Thyroid gland (tissue), 4 donors: ENCODE measurements around the gene BANP. TPM values are rescaled to one million over a fixed set of nuclear protein-coding genes. Genes with fewer than 3 reads are reported as not detected.

Experiments used
- DNase-seq, 2 donors: peaks; one replicate each; pipeline ENCODE4 v3.0.0-alpha.2; 2019
- H3K27ac ChIP-seq, 3 donors: fragments of 200-600 bp; sonication (generic); 1 replicate in 2 of 3; 2 replicates in 1 of 3; pipeline ENCODE4 v1.5.1; 2016 to 2019; ENCODE audit warnings: mild to moderate bottlenecking in 1 of 3, moderate library complexity in 1 of 3
- H3K27me3 ChIP-seq: fragments of 200-600 bp; sonication (generic); one replicate; pipeline ENCODE4 v1.5.1; 2019
- H3K36me3 ChIP-seq, 2 donors: fragments of 200-600 bp; sonication (generic); one replicate each; pipeline ENCODE4 v1.5.1; 2016 to 2019
- H3K4me1 ChIP-seq, 2 donors: fragments of 200-600 bp; sonication (generic); one replicate each; pipeline ENCODE4 v1.5.1; 2017 to 2019
- H3K4me3 ChIP-seq, 3 donors: fragments of 200-600 bp; sonication (generic); replicated peaks in 1 of 3; 1 replicate in 2 of 3; 2 replicates in 1 of 3; pipeline ENCODE4 v1.5.1; 2016; ENCODE audit warnings: mild to moderate bottlenecking in 1 of 3
- H3K9me3 ChIP-seq: fragments of 200-600 bp; sonication (generic); one replicate; pipeline ENCODE4 v1.5.1; 2017
- CTCF ChIP-seq, 6 experiments: fragments of 200-600 bp in 3 of 6; fragments of 450-650 bp in 3 of 6; sonication (generic) in 3 of 6; IDR thresholded peaks; one replicate each; pipeline ENCODE4 v1.5.1; 2016 to 2019; ENCODE audit warnings: antibody characterized with exemption in 6 of 6, mild to moderate bottlenecking in 2 of 6, inconsistent platforms in 1 of 6, moderate library complexity in 1 of 6
- POLR2A ChIP-seq, 2 donors: fragments of 450-650 bp; IDR thresholded peaks; one replicate each; pipeline ENCODE4 v1.6.1; 2017; ENCODE audit warnings: antibody characterized with exemption in 2 of 2, mild to moderate bottlenecking in 2 of 2, moderate library complexity in 1 of 2
- WGBS, 2 donors: methylation state at CpG; one replicate each; pipeline ENCODE4 v1.1.5; 2017; 5-methylcytosine and 5-hydroxymethylcytosine counted together
- intact Hi-C: fragments of 100-400 bp; cut with DNase I; formaldehyde crosslinking; loops from one replicate; pipeline ENCODE4 v1.15.1; 2023
- total RNA-seq, 4 donors: library from RNA; depleted of rRNA; stranded (reverse); fragments of >200 nt; gene quantifications; one replicate each; pipeline ENCODE4 v1.2.3, GENCODE V29; 2016

BANP gene
- total RNA-seq, 4 donors from 2014 or later, result 22.8 to 42.7 (median 29.8) TPM

- no peak for DNase-seq
These were observed 113.0 kb downstream of the BANP start for GRCh38 chr16:88064011-88064888.

GRCh38 chr16:88064889-88065746 lies 113.9 kb downstream of the BANP start:
- intact Hi-C loops, result no loop called here
- Histone ChIP-seq H3K9me3 (no peaks in the 10 kb centered on the region), H3K27me3 (no peaks in the 10 kb centered on the region), H3K27ac (no peak overlapping the region), H3K4me1 (peaks cover 12 to 16% of the 10 kb centered on the region in 2 donors), H3K4me3 (no peak overlapping the region), H3K36me3 (no peaks in the 10 kb centered on the region)
- TF ChIP-seq POLR2A (IDR thresholded peaks at IDR 0.05) (no peak), CTCF (IDR thresholded peaks at IDR 0.05) (no peak)
- no peak for DNase-seq
- 92 to 95% methylated on average over 19 of the region's 19 CpGs for WGBS, 2 donors

More at GRCh38 chr16:88064011-88064888, 113.0 kb downstream of the BANP start:
- no peak overlapping the region for H3K4me3 ChIP-seq
- H3K9me3 ChIP-seq, result no peaks in the 10 kb centered on the region
- TF ChIP-seq CTCF (IDR thresholded peaks at IDR 0.05) (no peak), POLR2A (IDR thresholded peaks at IDR 0.05) (no peak)
- peaks cover 0 to 4% of the 10 kb centered on the region in 2 donors for H3K36me3 ChIP-seq
- intact Hi-C loops, result no loop called here
- H3K4me1 ChIP-seq, result peaks cover 12 to 16% of the 10 kb centered on the region in 2 donors
- 93 to 97% methylated on average over 25 to 26 of the region's 31 CpGs for whole genome bisulfite sequencing, 2 donors
- H3K27me3 ChIP-seq, result no peaks in the 10 kb centered on the region
- H3K27ac ChIP-seq, result no peak overlapping the region

DNA sequence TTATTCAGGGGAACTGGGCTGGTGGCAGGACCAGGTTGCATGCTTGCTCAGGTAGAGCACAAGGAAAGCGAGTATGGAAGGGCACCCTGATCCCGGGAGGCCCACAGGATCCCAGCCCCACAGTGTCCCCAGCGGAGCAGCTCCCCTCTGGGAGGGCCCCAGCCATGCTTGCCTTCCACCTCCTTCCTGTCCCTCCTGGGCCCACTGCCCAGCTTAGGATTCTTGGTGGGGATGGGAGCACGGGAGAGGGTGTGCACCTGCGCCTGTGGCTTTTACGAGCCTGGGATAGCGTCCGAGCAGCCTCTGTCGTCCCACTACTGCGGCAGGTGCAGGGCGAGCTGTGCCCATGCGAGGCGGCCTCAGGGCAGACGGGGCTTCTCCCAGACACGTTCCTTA lies 114.5 kb downstream of the BANP start:
- no peaks in the 10 kb centered on the region for H3K27me3 ChIP-seq
- no peak for DNase-seq
- no peaks in the 10 kb centered on the region for H3K36me3 ChIP-seq
- H3K4me3 ChIP-seq, result no peak overlapping the region
- H3K27ac ChIP-seq, result no peak overlapping the region
- intact Hi-C loops, result no loop called here
- TF ChIP-seq POLR2A (IDR thresholded peaks at IDR 0.05) (no peak), CTCF (IDR thresholded peaks at IDR 0.05) (no peak)
- H3K4me1 ChIP-seq, result peaks cover 12 to 16% of the 10 kb centered on the region in 2 donors
- H3K9me3 ChIP-seq, result no peaks in the 10 kb centered on the region
- 98% methylated on average over 12 to 14 of the region's 15 CpGs for WGBS, 2 donors

- 94 to 96% methylated on average over 10 of the region's 10 CpGs for WGBS, 2 donors
- Histone ChIP-seq H3K27ac (no peak overlapping the region), H3K27me3 (no peaks in the 10 kb centered on the region), H3K36me3 (no peaks in the 10 kb centered on the region), H3K4me1 (peaks cover 12 to 16% of the 10 kb centered on the region in 2 donors), H3K4me3 (no peak overlapping the region), H3K9me3 (no peaks in the 10 kb centered on the region)
- intact Hi-C loops, result no loop called here
- DNase-seq, result no peak
- TF ChIP-seq CTCF (IDR thresholded peaks at IDR 0.05), result no peak
- no peak for TF ChIP-seq POLR2A (IDR thresholded peaks at IDR 0.05)
These were observed 115.0 kb downstream of the BANP start for GRCh38 chr16:88066234-88066633.
